HepG2 (cell line): ENCODE results near the gene BABAM2. TPM values are rescaled to one million over a fixed set of nuclear protein-coding genes. Genes with fewer than 3 reads are reported as not detected.

Experiments used
- KDM1A ChIP-seq: IDR thresholded peaks from 2 replicates; pipeline ENCODE4 v1.6.1; 2016; ENCODE audit warnings: missing compliant biosample characterization
- MTERF4 ChIP-seq: sonication (generic); formaldehyde crosslinking; IDR thresholded peaks from 2 replicates; pipeline ENCODE4 v1.8.0; 2023; ENCODE audit warnings: mild to moderate bottlenecking, missing genetic modification reagents
- NFE2 ChIP-seq: sonication (generic); formaldehyde crosslinking; IDR thresholded peaks from 2 replicates; pipeline ENCODE4 v1.4.0; 2020; ENCODE audit warnings: missing genetic modification reagents
- SP140L ChIP-seq: sonication (generic); formaldehyde crosslinking; IDR thresholded peaks from 2 replicates; pipeline ENCODE4 v1.4.0; 2020; ENCODE audit warnings: missing genetic modification reagents, borderline replicate concordance
- TRIM22 ChIP-seq: fragments of 450-650 bp; IDR thresholded peaks from 2 replicates; pipeline ENCODE4 v1.6.1; 2017
- ZKSCAN1 ChIP-seq: fragments of 150-350 bp; IDR thresholded peaks from 2 replicates; pipeline ENCODE4 v1.6.1; 2014; ENCODE audit warnings: low read length
- ZNF12 ChIP-seq: sonication (generic); formaldehyde crosslinking; IDR thresholded peaks from 2 replicates; pipeline ENCODE4 v1.5.0; 2020; ENCODE audit warnings: missing genetic modification reagents
- ZNF20 ChIP-seq: sonication (generic); formaldehyde crosslinking; IDR thresholded peaks from 2 replicates; pipeline ENCODE4 v1.4.0; 2020; ENCODE audit warnings: mild to moderate bottlenecking, moderate library complexity, missing genetic modification reagents
- polyA plus RNA-seq, 8 experiments: library from polyadenylated mRNA; depleted of rRNA in 3 of 8; stranded (reverse) in 7 of 8; unstranded in 1 of 8; fragments of >200 nt; fragmentation: Illumina TruSeq in 4 of 8; extraction: Trizol in 4 of 8; gene quantifications; 2 replicates each; pipeline versions ENCODE4 v1.2.1 to v1.2.3, GENCODE V29; 2011 to 2016; ENCODE audit warnings: low read depth in 4 of 8, missing spikeins in 1 of 8, mixed read lengths in 1 of 8; ENCODE audit not compliant: insufficient read depth in 1 of 8
- total RNA-seq, 5 experiments: library from RNA; depleted of rRNA; stranded (reverse); fragments of >200 nt; fragmentation: Illumina TruSeq; extraction: Trizol; gene quantifications; 2 replicates each; pipeline ENCODE4 v1.2.3, GENCODE V29; 2016; ENCODE audit warnings: low read depth in 1 of 5
- TF ChIP-seq, protein P1 (sequence below): sonication (generic); formaldehyde crosslinking; IDR thresholded peaks from 2 replicates; pipeline ENCODE4 v1.5.0; 2020; ENCODE audit warnings: missing genetic modification reagents
- TF ChIP-seq, protein P2 (sequence below): sonication (generic); formaldehyde crosslinking; IDR thresholded peaks from 2 replicates; pipeline ENCODE4 v1.5.0; 2020; ENCODE audit warnings: missing genetic modification reagents
- TF ChIP-seq, protein P3 (sequence below): IDR thresholded peaks from 2 replicates; pipeline ENCODE4 v1.6.1; 2016; ENCODE audit warnings: low read depth, missing genetic modification reagents, missing compliant biosample characterization
- TF ChIP-seq, protein P4 (sequence below): sonication (generic); formaldehyde crosslinking; IDR thresholded peaks from 2 replicates; pipeline ENCODE4 v1.4.0; 2020; ENCODE audit warnings: missing genetic modification reagents
- TF ChIP-seq, protein P5 (sequence below): sonication (generic); formaldehyde crosslinking; IDR thresholded peaks from 2 replicates; pipeline ENCODE4 v1.5.0; 2020; ENCODE audit warnings: missing genetic modification reagents

Gene BABAM2
- total and polyA plus RNA-seq, 2 of the 13 experiments (the other 11 are each of a cell fraction or from before 2014, with no cell fraction given), result 24.9 to 28.0 TPM

- TF ChIP-seq, protein P1, sequence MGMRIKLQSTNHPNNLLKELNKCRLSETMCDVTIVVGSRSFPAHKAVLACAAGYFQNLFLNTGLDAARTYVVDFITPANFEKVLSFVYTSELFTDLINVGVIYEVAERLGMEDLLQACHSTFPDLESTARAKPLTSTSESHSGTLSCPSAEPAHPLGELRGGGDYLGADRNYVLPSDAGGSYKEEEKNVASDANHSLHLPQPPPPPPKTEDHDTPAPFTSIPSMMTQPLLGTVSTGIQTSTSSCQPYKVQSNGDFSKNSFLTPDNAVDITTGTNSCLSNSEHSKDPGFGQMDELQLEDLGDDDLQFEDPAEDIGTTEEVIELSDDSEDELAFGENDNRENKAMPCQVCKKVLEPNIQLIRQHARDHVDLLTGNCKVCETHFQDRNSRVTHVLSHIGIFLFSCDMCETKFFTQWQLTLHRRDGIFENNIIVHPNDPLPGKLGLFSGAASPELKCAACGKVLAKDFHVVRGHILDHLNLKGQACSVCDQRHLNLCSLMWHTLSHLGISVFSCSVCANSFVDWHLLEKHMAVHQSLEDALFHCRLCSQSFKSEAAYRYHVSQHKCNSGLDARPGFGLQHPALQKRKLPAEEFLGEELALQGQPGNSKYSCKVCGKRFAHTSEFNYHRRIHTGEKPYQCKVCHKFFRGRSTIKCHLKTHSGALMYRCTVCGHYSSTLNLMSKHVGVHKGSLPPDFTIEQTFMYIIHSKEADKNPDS (CRISPR knock-in tag), result no peak; the same call in 1 of the 2 replicates
- TF ChIP-seq TRIM22 (no peak), NFE2 (CRISPR knock-in tag) (no peak), MTERF4 (CRISPR knock-in tag) (no peak; the same call in 1 of the 2 replicates), SP140L (CRISPR knock-in tag) (no peak), ZNF12 (CRISPR knock-in tag) (peak; percentile 28; the same call in 1 of the 2 replicates), KDM1A (no peak; the same call in 1 of the 2 replicates), ZNF20 (CRISPR knock-in tag) (no peak), ZKSCAN1 (0 out of 2 replicates have a peak, but pooled peaks have one; percentile 8)
- TF ChIP-seq, protein P2, sequence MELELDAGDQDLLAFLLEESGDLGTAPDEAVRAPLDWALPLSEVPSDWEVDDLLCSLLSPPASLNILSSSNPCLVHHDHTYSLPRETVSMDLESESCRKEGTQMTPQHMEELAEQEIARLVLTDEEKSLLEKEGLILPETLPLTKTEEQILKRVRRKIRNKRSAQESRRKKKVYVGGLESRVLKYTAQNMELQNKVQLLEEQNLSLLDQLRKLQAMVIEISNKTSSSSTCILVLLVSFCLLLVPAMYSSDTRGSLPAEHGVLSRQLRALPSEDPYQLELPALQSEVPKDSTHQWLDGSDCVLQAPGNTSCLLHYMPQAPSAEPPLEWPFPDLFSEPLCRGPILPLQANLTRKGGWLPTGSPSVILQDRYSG (CRISPR knock-in tag), result 0 out of 2 replicates have a peak, but pooled peaks have one; percentile 33
- TF ChIP-seq, protein P3, sequence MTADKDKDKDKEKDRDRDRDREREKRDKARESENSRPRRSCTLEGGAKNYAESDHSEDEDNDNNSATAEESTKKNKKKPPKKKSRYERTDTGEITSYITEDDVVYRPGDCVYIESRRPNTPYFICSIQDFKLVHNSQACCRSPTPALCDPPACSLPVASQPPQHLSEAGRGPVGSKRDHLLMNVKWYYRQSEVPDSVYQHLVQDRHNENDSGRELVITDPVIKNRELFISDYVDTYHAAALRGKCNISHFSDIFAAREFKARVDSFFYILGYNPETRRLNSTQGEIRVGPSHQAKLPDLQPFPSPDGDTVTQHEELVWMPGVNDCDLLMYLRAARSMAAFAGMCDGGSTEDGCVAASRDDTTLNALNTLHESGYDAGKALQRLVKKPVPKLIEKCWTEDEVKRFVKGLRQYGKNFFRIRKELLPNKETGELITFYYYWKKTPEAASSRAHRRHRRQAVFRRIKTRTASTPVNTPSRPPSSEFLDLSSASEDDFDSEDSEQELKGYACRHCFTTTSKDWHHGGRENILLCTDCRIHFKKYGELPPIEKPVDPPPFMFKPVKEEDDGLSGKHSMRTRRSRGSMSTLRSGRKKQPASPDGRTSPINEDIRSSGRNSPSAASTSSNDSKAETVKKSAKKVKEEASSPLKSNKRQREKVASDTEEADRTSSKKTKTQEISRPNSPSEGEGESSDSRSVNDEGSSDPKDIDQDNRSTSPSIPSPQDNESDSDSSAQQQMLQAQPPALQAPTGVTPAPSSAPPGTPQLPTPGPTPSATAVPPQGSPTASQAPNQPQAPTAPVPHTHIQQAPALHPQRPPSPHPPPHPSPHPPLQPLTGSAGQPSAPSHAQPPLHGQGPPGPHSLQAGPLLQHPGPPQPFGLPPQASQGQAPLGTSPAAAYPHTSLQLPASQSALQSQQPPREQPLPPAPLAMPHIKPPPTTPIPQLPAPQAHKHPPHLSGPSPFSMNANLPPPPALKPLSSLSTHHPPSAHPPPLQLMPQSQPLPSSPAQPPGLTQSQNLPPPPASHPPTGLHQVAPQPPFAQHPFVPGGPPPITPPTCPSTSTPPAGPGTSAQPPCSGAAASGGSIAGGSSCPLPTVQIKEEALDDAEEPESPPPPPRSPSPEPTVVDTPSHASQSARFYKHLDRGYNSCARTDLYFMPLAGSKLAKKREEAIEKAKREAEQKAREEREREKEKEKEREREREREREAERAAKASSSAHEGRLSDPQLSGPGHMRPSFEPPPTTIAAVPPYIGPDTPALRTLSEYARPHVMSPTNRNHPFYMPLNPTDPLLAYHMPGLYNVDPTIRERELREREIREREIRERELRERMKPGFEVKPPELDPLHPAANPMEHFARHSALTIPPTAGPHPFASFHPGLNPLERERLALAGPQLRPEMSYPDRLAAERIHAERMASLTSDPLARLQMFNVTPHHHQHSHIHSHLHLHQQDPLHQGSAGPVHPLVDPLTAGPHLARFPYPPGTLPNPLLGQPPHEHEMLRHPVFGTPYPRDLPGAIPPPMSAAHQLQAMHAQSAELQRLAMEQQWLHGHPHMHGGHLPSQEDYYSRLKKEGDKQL, result no peak
- TF ChIP-seq, protein P4, sequence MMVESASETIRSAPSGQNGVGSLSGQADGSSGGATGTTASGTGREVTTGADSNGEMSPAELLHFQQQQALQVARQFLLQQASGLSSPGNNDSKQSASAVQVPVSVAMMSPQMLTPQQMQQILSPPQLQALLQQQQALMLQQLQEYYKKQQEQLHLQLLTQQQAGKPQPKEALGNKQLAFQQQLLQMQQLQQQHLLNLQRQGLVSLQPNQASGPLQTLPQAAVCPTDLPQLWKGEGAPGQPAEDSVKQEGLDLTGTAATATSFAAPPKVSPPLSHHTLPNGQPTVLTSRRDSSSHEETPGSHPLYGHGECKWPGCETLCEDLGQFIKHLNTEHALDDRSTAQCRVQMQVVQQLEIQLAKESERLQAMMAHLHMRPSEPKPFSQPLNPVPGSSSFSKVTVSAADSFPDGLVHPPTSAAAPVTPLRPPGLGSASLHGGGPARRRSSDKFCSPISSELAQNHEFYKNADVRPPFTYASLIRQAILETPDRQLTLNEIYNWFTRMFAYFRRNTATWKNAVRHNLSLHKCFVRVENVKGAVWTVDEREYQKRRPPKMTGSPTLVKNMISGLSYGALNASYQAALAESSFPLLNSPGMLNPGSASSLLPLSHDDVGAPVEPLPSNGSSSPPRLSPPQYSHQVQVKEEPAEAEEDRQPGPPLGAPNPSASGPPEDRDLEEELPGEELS (CRISPR knock-in tag), result peak; percentile 59
- TF ChIP-seq, protein P5, sequence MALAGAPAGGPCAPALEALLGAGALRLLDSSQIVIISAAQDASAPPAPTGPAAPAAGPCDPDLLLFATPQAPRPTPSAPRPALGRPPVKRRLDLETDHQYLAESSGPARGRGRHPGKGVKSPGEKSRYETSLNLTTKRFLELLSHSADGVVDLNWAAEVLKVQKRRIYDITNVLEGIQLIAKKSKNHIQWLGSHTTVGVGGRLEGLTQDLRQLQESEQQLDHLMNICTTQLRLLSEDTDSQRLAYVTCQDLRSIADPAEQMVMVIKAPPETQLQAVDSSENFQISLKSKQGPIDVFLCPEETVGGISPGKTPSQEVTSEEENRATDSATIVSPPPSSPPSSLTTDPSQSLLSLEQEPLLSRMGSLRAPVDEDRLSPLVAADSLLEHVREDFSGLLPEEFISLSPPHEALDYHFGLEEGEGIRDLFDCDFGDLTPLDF (CRISPR knock-in tag), result no peak
Measured at GRCh38 chr2:27890146-27890923, at the start of gene BABAM2, which contains the start of gene RBKS (continued).
